ENCODE data around the gene ILDR2. TPM values are rescaled to one million over a fixed set of nuclear protein-coding genes. Genes with fewer than 3 reads are reported as not detected.

The ILDR2 gene
- total RNA-seq, 1 experiment from 2014 or later: not detected

DNA sequence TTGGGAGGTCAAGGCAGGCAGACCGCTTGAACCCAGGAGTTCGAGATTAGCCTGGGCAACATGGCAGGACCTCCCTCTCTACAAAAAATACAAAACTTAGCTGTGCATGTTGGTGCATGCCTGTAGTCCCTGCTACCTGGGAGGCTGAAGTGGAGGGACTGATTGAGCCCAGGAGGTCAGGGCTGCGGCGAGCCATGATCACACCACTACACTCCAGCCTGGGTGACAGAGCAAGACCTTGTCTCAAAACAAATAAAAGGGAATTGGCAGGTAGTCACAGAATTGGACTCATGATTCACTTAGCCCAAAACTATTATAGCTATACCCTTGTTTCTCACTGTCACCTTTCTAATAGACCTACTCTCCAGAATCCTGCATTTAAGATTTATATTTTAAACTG is 104.8 kb downstream of the ILDR2 start:
- DNase-seq (ENCODE audit: low read depth): no peak
- in situ Hi-C loops (cut with HindIII; ENCODE audit: low pct_unique_long_range_greater_than_20kb, low sequenced_read_pairs): no loop called here

DNA sequence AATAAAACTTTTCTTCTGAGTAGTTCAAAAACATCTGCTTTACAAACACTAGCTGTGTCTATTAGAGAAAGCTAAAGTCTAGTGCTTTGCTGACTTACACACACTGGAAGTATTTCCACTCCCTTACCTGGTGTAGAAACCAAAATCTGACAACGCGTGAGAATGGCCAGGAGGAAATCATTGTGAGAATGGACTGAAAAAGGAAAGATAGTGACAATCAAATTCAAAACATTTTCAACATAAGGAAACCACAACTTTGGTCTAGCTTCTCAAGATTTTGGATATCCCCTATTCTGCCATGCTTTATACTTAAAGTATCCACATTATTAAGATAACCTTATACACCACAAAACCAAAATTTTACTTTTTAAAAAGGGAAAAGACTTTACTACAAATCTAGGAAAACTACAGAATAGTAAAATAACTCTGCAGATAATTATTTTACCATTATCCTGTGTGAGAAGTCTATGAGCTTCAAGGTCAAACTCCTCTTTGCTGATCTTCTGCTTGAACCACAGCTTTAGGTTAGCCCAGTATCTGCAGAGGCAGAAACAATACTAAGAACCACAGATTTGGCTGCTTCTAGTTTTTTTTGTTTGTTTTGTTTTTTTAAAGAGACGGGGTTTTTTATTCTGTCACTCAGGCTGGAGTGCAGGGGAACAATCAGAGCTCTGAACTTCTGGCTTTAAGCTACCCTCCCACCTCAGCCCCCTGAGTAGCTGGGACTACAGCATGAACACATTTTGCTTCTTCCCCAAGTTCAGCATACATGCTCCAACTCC is 105.8 kb downstream of the ILDR2 start:
- DNase-seq (ENCODE audit: low read depth): no peak
- in situ Hi-C loops (cut with HindIII; ENCODE audit: low pct_unique_long_range_greater_than_20kb, low sequenced_read_pairs): no loop called here

GRCh38 chr1:166868639-166869038 is 106.7 kb downstream of the ILDR2 start:
- no peak for DNase-seq (ENCODE audit: low read depth)
- in situ Hi-C loops (cut with HindIII; ENCODE audit: low pct_unique_long_range_greater_than_20kb, low sequenced_read_pairs): no loop called here

DNA sequence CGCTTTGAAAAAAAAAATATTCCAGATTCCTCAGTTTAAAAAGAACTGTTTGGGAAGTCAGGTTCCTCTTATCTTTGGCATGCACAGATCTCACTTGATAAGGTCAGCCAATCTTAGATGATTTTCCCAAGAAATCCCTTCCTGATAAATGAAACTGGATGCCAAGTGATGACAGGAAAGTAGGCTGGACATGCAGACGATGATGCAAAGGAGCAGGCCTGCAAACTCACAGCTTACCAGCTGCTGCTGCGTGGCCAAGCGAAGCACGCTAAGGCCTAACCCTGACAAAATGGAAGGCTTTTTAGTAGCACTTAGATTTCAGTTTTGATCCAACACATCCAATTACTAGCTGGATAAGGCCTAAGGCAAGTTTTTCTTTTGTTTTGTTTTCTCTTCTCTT is 109.4 kb downstream of the ILDR2 start:
- in situ Hi-C loops (cut with HindIII; ENCODE audit: low pct_unique_long_range_greater_than_20kb, low sequenced_read_pairs): no loop called here

DNA sequence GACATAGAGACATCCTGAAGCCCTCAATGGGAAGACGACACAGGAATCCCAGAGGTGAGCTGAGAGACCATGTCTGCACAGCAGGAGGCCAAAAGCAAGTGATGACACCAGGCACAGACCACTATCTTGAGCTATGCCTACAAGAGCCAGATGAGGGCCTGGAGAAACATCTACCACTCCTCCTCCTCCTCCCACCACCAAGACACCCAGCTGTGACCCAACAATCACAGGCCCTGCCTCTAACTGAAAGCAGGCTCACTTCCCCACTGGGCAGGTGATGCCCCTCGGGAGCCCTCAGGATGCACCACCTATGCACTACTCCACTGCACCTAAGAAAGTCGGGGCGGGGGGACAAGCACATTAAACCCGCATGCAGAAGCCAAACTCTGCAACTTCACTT is 115.7 kb downstream of the ILDR2 start:
- in situ Hi-C loops (cut with HindIII; ENCODE audit: low pct_unique_long_range_greater_than_20kb, low sequenced_read_pairs): no loop called here
- no peak for DNase-seq (ENCODE audit: low read depth)

More for the DNA sequence above, 109.4 kb downstream of the ILDR2 start:
- DNase-seq (ENCODE audit: low read depth): no peak

- in situ Hi-C loops (cut with HindIII; ENCODE audit: low pct_unique_long_range_greater_than_20kb, low sequenced_read_pairs): no loop called here
- no peak for DNase-seq (ENCODE audit: low read depth)
These were observed 116.5 kb downstream of the ILDR2 start for GRCh38 chr1:166858726-166859419.

Other genes starting within 250 kb of the ILDR2 start
- 51.8 and 65.5 TPM in 2 replicates for gene POGK, start 136.1 kb downstream of the ILDR2 start, total RNA-seq (2014; rRNA removed; shearing (Covaris generic); ENCODE audit: low replicate concordance)
- gene TADA1, start 99.3 kb downstream of the ILDR2 start, total RNA-seq (2014; rRNA removed; shearing (Covaris generic); ENCODE audit: low replicate concordance): 26.4 and 29.0 TPM in 2 replicates
- gene MAEL, start 13.7 kb upstream of the ILDR2 start, total RNA-seq (2014; rRNA removed; shearing (Covaris generic); ENCODE audit: low replicate concordance): not detected in 2 replicates
- not detected in 2 replicates for gene GPA33, start 114.8 kb upstream of the ILDR2 start, total RNA-seq (2014; rRNA removed; shearing (Covaris generic); ENCODE audit: low replicate concordance)
- gene STYXL2, start 118.5 kb upstream of the ILDR2 start, total RNA-seq (2014; rRNA removed; shearing (Covaris generic); ENCODE audit: low replicate concordance): not detected in 2 replicates
- gene POU2F1, start 245.3 kb upstream of the ILDR2 start, total RNA-seq (2014; rRNA removed; shearing (Covaris generic); ENCODE audit: low replicate concordance): 2.2 and 3.7 TPM in 2 replicates

Data from Caki2 (cell line).